Glomerular endothelial cell (primary cell): Measurements from ENCODE around the gene DCBLD2. TPM values are rescaled to one million over a fixed set of nuclear protein-coding genes. Genes with fewer than 3 reads are reported as not detected.

Experiments used
- DNase-seq: peaks from one replicate; pipeline ENCODE4 v3.0.0-alpha.2; 2011; ENCODE audit warnings: low read depth, low spot score; ENCODE audit errors: extremely low read depth
- total RNA-seq: library from RNA; depleted of rRNA; stranded (reverse); fragments of >200 nt; gene quantifications from 2 replicates; pipeline ENCODE4 v1.2.3, GENCODE V29; 2015

Gene DCBLD2
- total RNA-seq, 1 donor from 2014 or later, result 175 TPM

DNA sequence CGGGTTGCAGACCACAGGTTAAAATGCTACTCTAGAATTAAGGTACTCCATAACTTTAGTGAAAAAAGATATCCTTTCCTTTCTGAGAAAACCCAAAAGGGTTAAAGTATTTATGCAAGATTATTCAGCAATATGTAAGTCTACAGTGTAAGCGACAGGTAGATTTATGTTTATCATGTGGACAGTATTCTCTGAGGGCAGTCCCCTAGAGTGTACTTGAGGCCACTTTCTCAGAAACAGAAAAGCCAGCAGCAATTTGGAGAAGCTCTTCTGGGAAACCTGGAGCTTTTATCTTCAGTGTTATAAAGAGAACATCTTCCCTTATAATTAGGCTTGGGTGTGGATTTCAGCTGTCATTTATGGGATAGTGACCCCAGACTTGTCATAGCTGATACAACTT is 129.5 kb downstream of the DCBLD2 start:
- DNase-seq, result no peak

DNA sequence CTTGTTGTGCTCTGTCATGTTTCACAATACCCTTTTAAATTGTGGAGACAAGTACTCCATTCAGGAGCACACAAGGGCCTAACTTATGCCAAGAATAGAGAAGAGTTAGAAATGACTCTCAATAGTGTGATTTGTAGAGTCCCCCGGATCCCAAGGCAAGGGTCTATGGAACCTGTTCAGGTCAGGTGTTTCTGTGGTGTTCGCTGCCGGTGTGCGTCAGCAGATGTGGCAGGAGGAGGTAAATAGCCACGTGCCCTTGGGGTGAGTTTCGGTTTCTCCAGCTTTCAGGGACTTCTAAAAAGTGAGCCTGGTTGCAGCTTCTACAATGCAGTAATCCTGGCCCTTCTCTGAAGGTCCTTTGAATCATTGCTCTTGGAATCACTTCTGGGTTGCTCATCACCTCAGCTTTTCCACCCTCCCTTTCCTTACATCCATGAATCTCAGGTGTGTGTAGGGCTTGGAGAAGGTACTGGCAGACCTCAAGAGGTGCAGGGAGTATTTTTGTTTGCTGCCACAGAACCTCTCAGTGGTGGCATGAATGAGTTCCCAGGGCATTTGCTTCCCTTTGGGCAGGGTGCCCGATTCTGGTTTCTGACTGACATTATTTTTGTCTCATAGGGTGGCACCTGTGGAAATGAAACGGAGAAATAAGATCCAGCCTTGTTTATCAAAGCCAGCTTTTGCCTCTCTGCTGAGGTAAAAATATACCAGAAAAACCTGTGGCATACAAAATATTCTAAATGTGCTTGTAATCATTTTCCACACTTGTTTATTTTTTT is 131.0 kb downstream of the DCBLD2 start:
- DNase-seq, result no peak

DNA sequence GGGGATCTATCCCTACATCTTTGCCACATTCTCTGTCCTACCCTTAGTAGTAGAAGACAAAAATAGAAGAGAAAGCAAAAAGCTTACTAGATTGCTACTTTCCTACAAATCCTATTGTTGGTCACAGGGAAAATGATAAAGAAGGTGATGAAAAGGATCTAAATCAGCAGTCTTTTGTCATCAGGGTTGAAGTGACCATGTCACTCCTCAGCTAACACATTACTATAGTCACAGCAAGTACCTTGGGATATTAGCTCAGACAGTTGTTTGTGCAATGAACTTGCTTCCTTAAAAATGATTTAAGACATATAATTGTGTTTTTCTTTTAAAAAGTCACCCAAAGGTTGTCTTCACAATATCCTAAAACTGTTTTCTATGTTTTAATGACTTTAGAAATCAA is 132.0 kb downstream of the DCBLD2 start:
- no peak for DNase-seq

DNA sequence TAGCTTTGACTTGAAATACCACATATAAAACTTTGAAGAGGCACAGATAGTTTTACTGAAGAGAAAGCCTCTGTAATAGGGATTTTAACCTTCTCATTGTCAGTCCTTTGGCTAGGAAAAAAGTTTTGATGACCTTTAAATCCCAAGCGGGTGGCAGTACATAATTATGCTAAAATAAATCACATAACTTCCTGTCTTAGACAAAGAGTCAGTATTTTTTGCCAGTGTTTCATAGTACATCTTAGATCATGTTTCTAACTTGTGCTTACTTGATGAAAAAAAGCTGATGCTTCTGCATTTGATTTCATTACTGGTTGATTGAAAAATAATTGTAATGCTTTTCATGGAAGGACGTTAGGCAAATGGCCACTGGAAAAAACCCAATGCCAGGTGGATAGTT is 132.5 kb downstream of the DCBLD2 start:
- DNase-seq, result no peak

DNA sequence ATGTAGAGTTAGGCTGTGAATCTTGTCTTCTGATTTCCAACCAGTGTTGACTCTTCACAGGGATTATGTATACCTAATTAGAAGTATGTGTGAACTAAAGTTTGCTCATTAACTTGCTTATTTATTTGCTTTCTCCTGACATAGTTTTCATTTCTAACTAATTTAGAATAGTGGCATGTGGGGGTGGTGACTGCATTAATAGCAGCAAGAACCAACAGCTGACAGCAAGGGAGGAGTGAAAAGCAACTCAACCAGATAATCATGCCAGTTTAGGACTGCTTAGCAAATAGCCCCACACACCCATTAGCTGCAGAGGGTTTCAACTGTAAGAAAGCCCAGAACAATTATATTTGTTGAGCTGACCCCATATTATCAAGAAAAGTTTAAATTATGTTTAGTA is 134.6 kb downstream of the DCBLD2 start:
- DNase-seq, result no peak

DNA sequence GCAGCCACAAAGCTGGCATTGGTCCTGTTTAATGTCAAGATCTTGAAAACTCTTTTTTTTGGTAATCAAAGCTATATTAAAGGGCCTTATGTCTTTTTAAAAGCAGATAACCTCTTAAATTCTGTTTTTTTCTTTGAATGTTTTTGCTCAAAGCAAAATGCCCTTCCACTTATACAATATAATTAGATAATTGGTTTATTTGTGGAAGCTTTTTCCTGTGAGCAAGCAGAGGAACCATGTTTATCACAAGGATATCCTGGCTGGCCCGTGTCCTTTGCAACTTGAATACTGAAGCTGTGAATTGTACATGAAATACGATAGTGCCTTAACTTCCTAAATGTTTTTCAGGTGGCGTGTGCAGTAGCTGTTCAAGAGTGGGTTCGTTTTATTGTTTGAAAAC is 135.8 kb downstream of the DCBLD2 start:
- DNase-seq, result no peak

DNA sequence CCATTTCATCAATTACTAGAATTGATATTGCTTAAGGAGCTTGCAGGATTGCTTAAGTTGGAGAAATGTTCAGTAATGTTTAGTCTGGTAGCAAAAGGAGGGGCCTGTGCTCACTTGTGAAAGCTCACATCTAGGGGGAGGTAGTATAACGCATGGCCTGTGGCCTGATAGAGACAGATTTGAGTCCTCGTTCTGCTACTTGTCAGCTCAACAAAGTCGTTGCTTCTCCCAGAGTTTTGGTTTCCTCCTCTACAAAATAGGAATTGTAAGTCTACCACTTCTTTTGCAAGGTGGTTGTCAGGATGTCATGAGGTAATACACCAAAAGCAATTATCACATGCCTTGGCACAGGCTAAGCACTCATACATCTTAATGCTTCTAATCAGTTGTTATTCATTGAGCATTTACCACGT is 137.0 kb downstream of the DCBLD2 start:
- no peak for DNase-seq

DNA sequence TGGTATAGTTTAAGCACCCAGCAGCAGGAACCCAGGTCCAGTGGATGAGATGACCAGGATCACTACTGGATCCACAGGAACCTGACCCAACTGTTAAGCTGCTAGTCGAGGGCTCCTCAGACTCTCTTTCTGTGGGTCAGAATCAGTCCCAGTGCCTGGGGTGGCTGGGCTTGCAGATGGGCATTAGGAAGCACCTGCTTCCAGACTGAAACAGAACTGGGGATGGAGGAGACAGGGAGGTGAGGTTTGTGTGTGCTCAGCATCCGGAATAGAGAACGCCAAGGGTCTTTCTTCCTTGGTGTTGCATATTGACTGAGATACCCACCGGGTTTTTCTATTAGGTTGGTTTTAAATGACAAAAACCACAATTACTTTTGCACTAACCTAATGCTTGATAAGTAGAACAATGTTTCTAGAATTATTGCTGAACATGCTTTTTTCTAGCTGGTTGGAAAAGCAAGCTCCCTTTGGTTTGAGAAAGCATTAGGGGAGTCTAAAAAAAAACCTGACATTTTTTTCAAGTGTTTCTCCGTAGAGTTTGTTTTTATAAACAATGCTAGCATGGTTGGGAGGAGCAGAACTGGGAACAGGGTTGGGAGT is 137.6 kb downstream of the DCBLD2 start:
- no peak for DNase-seq

DNA sequence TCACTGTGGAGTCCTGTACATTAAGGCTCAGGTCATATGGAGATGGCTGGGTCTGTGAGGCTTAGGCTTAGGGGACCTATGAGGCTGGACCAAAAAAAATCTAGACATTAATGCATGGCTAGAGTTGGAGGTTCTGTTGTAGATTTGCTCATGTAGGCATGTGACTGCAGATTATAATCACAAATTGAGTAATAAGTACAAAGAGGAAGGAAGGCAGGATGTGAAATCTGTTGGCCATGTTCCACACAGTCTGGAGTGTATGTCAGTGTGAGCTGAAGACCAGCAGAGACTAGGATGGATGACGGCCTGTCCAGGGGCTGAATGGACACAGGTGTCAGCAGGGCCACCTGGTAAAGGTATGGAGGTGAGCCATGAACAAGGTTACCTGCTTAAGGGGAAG is 138.4 kb downstream of the DCBLD2 start, which contains the start of gene ST3GAL6:
ST3GAL6 (plus strand) TSS at position 265 of the 400 bp plus-strand sequence. CDS start 5,101 bp downstream, outside the sequence.
- DNase-seq, result no peak

DNA sequence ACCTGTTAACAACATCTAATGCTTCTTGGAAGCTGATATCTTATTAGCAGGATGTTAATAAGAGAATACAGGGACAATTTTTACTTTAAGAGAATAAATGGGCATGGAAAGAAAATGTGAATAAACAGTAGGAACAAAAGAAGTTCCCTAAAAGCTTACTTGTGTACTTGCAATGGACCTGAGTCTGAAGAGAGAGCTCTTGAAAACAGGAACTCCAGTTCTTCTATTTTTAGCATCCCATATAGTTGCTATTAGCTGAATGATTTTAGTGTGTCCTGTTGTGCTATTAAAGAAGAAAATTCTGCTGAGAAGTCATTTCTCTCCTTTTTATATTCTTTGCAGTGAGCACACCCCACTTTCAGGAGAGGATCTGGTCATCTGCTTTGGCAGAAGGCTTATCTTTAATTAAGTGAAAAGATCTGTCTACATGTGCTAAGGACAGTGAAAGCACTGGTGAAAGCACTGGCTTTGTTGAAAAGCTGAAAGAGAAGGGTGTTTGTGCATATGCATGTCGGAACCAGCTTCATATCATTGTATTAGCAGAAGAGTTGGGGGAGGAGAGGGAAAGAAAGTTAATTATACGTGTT is 139.8 kb downstream of the DCBLD2 start:
- no peak for DNase-seq

DNA sequence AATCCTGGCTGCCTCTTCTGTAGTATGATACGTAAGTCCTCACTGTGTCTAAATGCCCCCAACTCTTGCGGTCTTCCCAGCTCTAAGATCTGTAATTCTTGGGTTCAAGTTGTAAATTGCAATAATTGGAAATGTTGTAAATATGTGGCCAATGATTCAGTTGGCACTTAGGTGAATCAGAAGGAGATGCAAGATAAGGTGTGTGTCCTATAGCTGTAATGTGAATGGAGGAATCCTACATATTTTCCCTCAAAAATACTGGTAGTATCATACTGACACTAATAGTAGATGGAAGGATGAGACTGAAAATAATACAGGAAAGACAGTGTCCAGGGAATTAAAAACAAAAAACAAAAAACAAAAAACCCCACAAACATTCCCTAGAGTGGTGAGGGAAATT is 141.9 kb downstream of the DCBLD2 start:
- DNase-seq, result no peak

DNA sequence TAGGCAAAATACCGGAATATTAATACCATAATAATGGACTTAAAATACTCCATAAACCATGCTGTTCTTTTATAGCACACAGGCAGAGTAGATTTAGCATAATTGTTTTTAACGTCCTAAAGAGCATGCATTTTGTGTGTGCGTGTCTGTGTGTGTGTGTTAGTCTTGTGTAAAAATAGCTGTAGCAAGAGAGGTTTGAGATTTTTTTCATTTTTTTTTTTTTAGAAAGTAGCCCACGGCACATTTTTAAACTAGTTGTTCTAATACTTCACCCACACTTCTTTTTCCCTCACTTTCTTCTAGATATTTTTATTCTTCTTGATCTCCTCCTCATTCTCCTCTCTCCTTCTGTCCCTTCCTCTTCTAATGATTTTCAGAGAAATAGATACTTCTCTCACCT is 145.9 kb downstream of the DCBLD2 start:
- DNase-seq, result no peak

DNA sequence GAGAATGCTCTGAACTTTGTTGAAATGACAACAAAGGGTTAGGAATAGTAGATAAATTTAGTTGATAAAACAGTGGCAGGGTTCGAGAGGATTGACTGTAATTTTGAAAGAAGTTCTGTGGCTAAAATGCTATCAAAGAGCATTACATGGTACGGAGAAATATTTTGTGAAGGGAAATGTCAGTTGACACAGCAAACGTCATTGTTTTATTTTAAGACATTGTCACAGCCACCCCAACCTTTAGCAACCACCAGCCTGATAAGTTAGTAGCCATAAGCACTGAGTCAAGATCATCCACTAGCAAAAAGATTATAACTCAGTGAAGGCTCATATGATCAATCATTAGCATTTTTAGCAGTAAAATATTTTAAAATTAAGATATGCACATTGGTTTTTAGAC is 147.0 kb downstream of the DCBLD2 start:
- no peak for DNase-seq

DNA sequence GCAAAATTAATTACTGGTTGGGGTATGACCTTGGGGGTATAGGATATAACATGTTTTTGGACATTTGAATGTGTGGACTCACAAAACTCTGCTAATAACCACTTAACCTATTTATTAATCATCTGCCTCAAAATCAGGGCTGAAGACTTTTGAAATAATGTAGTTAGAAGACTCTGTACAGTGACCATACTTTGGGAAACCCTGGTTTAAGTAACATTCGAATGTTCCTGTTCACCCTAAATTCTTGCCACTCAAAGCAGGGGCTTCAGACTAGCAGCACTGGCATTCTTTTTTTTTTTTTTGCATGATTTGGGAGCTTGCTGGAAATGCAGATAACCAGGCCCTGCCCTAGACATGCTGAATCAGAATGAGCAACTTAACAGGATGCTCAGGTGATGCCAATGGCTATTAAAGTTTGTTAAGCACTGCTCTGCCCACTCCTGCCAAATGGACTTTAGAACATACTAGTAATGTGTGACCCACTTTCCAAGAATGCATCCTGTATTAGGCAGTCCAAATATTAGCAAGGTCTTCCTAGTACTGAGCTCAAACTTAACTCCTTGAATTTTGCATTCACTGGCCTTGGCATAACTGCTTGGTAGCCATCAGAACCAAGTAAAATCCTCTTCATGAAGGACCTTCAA is 151.1 kb downstream of the DCBLD2 start:
- DNase-seq, result no peak

DNA sequence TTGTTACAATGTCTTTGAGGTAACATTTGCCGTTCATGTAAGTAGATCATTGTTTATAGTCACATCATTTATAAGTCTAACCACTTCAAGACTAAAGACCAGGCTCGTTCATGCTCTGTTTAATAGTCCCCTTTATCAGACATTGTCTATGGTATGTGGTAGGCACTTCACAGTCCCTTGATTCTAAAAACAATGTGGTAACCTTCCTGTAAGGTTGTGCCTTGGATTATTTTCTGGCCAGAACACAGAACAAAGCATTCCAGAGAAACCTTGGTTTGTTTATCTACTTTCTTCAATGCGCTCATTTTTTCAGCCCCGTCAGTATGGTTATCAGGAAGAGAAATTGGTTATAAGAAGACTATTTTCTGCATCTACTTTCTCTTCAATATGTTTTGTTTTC is 154.6 kb downstream of the DCBLD2 start:
- no peak for DNase-seq

DNA sequence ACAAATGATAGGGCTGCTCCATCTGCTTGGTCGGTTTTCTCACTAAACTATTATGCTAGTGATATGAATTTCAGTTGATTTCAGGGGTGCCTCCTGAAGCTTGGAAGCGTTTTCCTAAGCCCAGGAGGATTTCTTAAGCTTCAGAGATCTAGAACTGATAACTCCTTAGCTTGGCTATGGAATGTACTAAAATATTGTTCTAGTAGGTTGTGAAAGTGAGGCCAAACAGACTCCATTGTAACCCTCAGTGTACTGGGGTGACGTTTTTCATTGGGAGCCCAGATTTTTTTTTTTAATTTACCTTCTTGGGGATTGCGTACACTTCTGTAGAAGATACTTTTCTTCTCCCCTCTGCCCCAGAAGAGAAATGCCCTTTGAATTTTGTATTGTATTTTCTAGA is 155.4 kb downstream of the DCBLD2 start:
- DNase-seq, result no peak

Other genes starting within 250 kb of the DCBLD2 start
- 7.5 and 13.2 TPM in 2 replicates for gene ST3GAL6, start 138.4 kb downstream of the DCBLD2 start, total RNA-seq